Embryonic facial prominence (tissue), 1 donor: ENCODE data around the gene SLC6A2.

ENCODE experiments used
- DNase-seq: peaks from one replicate; pipeline ENCODE4 v3.0.0-alpha.2; 2016; ENCODE audit errors: extremely low spot score

The SLC6A2 gene

GRCh38 chr16:55647798-55648197 lies 8.0 kb upstream of the SLC6A2 start:
- DNase-seq, result no peak

DNA sequence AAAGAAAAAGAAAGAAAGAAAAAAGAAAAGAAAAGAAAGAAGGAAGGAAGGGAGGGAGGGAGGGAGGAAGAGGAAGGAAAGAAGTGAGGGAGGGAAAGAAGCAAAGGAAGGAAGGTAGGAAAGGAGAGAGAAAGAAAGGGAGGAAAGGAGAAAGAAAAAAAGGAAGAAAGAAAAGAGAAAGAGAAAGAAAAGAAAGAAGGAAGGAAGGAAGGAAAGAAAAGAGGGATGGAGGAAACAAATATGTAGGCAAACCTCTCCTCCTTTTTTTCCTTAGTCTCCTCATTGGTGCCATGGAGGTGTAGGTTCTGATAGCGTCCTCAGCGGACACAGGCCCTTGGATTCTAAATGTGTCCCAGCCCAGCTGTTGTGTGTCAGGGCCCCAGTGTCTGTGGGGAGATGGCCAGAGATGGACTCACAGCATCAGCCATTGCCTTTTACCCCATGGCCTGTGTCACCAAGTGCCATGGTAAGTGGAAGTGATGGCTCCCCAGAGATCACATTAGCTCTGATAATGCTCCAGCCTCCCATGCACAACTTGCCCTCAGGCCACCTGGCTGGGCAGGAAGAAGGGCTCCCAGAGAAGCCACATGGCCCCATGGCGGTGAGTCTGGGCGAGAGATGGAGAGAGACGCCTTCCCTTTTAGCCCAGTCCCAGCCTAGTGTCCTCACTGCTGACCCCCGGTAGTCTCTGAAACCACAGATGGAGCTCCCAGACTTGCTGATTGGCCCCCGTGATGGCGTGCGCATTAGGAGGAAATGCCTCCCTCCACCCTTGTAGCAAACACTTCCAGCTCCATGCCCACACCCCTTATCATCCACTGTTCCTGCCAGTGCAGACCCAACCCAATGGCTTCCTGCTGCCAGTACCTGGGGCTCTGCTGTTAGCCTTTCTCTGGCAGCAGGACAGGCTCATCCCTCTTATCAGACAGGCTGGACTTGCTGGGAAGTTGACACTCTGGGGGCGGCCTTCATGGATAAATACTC lies 3.7 kb upstream of the SLC6A2 start:
- no peak for DNase-seq

DNA sequence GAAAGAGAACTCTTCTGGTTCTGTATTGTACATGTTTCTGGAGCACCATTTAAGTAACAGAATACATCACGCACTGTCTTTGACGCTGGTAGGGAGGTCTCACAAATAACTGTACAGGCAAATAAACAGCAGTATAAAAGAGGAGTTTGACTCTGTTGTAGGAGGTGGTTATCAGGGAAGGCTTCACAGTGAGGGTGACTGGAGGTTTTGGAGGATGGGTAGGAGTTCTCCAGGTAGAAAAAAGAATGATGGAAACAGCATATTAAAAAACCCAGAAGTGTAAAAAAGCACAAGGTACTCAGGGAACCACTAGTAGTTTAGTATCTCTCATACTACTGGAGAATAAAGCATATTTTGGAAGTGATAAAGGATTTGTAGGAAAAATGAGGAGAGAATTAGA lies 2.7 kb upstream of the SLC6A2 start:
- DNase-seq, result no peak

DNA sequence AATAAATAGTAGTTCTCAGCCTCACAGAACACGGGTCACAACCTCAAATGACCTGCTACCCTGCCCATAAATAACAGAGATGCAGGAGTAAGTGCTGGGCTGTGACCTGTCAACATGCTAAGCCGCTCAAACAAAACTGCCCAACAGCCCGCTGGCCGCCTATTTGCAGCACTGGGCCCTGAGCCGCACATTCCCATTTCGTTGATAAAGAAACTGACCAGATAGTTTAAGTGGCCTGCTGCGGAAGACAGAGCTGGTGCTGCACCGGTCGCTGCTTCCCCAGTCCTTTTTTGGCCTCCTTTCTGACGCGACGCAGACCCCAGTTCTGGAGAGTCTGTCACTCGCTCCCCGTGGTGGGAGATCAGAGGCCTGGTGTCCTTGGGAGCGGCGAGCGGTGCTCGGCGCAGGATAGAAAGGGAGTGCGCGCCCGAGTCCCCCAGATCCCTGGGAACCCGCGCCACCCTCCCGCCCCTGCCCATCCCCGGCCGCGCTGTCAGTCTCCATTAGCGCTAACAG lies 349 bp upstream of the SLC6A2 start:
- DNase-seq, result no peak

DNA sequence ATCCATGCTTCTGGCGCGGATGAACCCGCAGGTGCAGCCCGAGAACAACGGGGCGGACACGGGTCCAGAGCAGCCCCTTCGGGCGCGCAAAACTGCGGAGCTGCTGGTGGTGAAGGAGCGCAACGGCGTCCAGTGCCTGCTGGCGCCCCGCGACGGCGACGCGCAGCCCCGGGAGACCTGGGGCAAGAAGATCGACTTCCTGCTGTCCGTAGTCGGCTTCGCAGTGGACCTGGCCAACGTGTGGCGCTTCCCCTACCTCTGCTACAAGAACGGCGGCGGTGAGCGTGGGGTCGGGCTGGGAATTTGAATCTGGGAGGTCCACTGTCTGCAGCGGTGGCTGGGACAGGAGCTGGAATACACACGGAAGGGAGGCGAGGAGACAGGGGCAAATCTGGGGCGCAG lies 904 bp downstream of the SLC6A2 start:
- no peak for DNase-seq

- DNase-seq, result no peak
Observed at GRCh38 chr16:55657616-55658015, 1.8 kb downstream of the SLC6A2 start.

DNA sequence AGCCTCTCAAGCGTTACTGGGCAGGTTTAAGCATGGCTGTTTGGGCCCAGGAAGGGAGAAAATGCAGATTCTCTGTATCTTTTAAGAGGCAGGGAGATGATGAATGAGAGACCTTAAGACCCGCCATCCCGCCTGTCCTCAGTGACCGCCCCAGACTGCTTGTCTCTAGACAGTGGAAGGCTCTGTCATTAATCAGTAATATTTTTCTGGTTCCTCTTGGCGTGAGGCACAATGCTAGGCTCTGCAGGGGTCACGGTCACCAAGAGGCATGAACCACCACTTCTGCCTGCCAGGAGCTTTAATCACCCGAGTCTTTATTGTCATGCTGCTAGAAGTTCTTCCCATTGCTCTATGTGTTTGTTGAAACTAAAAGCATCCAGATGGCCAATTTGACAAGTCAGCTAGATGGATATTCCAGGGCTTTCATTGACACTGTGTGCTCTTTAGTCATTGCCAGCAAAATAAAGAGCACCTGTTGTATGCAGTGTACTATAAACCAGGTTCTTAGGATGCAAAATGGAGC lies 3.2 kb downstream of the SLC6A2 start:
- DNase-seq, result no peak

DNA sequence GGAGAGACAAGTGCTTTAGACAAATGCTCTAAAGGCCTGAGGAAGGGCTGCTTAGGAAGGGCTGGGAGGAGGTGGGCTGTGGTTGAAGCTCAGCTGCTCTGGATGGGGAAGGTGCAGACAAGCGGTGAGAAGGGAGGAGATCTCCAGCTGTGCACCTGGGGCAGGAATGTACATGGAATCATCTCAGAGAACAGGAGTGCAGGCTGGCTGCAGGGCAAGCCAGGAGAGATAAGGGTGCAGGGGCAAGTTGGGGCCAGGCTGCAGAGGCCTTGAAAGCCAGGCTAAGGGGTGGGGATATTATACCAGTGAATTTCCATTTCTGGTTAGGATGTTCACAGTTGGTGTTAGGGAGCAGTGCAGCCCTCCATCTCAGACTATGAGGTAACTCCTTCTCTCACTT lies 4.2 kb downstream of the SLC6A2 start:
- no peak for DNase-seq

- no peak for DNase-seq
Observed at GRCh38 chr16:55660828-55661227, 5.0 kb downstream of the SLC6A2 start.

GRCh38 chr16:55661941-55662643 lies 6.3 kb downstream of the SLC6A2 start:
- DNase-seq, result no peak

DNA sequence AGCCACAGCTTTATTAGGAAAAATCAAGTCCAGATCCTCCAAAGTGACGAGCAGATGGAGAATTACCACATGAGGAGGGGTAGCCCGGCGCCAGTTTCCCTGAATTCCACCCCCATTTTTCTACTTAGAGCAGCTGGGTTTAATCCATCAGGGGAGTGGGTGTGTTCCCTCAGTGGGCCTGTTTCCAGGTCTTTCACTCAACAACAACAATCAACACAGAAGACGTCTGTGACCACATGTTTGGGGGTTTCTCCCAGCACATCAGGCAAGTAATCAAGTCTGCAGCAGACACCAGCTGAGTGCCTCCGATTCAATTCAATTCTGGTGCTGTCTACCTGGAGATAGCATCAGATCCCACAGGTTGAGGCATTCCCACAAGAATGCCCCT lies 6.8 kb downstream of the SLC6A2 start:
- peak; percentile 91 for DNase-seq

- no peak for DNase-seq
Observed at GRCh38 chr16:55663225-55663624, 7.4 kb downstream of the SLC6A2 start.

GRCh38 chr16:55663765-55664677 lies 8.2 kb downstream of the SLC6A2 start:
- no peak for DNase-seq

DNA sequence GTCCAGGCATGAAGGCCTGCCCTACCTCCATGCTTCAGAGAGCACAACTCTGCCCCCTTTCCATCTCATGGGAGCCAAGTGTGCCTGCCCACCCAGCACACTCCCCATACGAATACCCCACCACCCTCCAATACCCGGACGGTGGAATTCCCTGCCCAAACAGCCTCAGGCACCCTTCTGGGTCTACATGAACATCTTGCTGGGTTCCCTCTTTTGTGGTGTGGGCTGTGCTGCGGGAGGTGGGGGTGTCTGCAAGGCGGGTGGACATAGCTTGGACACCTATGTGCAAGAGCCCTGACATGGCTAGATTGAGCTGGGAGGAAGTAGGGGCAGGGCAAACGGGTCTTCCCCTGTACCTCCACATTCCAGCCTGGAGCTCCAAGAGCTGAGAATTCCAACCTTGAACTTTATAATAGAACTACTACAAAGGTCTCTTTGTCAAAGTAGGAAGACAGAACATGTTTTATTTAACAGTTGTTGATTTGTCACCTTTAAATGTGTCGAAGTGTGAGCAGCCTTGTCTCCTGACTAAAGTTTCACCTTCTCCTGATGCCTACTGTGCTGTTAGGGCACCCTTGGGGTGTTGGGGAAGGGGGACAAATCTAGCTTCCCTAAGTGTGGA lies 9.1 kb downstream of the SLC6A2 start:
- no peak for DNase-seq

GRCh38 chr16:55665511-55665910 lies 9.7 kb downstream of the SLC6A2 start:
- DNase-seq, result no peak

- no peak for DNase-seq
Observed at GRCh38 chr16:55666012-55666411, 10.2 kb downstream of the SLC6A2 start.

GRCh38 chr16:55667753-55668152 lies 12.0 kb downstream of the SLC6A2 start:
- no peak for DNase-seq

DNA sequence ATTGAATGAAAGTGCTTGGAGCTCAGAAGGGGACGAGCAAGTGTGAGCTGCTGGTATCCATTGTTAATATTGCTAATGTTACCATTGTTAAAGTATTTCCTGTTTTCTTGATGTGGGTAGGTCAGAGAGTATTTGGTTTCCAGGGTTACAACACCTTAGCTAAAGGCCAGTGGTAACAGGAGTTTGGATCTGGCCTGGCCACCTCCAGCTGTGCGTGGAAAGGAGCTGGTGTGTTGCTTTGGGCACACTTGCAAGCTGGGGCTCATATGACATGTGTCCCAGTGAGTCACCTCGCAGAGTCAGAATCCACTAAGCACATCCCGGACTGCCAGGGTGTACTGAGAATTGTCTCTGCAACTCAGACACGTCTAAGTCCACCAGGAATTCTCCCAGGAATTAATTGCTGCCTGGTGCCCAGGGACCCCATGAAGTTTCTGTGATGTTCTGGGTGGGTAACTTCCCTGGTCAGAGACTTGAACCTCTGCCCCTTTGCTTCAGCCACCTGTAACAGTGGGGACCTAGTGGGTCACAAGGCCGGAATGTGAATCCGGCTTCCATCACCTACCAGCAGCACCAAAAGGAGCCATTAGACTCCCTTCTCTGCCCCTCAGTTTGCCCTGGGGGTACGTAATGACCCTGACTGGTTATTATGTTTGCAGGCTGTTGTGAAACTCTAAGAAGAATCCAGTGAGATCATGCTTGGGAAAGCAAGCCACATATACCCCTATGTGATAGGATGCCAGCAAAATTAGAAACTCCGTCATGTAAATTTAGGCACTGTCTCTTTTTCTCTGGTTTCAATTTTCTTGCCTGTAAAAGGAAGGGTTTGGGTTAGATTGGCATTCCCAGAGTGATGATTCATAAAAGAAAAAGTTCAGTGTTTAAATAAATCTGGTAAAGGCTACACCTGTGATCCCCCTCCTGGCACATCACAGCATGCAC lies 12.8 kb downstream of the SLC6A2 start:
- DNase-seq, result peak; percentile 29

DNA sequence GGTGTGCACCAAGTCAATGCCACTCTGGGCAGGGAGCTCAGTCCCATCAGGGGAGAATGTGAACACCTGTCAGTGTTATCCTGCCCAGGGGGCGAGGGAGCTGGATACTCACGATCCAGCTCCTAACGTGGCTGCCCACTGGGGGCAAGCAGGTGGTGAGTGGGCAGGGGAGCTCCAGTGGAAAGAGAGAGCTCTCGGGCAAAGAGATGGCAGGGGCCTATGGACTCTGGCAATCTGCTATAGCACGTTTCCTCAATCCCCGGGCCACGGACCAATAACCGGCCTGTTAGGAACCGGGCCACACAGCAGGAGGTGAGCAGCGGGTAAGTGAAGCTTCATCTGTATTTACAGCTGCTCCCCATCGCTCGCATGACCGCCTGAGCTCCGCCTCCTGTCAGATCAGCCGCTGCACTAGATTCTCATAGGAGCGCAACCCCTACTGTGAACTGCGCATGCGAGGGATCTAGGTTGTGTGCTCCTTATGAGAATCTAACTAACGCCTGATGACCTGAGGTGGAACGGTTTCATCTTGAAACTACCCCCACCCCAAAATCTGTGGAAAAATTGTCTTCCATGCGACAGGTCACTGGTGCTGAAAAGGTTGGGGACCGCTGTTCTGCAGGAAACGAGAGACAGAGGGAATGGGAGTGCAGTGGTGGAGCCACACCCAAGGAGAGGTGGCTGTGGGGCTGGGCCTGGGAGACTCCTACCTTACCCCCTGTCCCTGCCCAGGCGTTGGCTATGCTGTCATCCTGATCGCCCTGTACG lies 15.6 kb downstream of the SLC6A2 start:
- DNase-seq, result no peak
